Cerebellar nuclear complex (tissue), 1 donor: ENCODE results near the gene DGKA.
A peak's percentile ranks its signal among the peaks of the same experiment; 100 is the strongest.

Source experiments
- DNase-seq, 2 experiments: peaks; one replicate each; lab custom pipeline; 2025; lab: John Stamatoyannopoulos, UW

DGKA gene

GRCh38 chr12:55931780-55932550 is 1.0 kb downstream of the DGKA start:
- DNase-seq = no peak

DNA sequence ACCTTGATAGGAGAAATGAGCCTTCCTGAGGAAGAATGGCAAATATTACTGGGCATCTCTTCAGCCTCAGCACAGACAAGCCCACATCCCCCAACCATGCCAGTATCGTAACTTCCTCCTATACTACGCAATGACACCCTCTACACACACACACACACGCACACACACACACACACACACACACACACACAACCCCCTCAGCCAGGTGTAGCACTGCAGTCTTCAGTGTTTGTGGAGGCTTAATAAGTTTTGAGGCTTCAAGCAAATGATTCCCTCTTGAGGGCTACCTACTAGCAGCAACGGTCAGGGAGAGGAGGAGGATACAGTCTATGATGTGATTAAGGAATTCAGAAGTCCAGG is 1.6 kb downstream of the DGKA start:
- no peak for DNase-seq

DNA sequence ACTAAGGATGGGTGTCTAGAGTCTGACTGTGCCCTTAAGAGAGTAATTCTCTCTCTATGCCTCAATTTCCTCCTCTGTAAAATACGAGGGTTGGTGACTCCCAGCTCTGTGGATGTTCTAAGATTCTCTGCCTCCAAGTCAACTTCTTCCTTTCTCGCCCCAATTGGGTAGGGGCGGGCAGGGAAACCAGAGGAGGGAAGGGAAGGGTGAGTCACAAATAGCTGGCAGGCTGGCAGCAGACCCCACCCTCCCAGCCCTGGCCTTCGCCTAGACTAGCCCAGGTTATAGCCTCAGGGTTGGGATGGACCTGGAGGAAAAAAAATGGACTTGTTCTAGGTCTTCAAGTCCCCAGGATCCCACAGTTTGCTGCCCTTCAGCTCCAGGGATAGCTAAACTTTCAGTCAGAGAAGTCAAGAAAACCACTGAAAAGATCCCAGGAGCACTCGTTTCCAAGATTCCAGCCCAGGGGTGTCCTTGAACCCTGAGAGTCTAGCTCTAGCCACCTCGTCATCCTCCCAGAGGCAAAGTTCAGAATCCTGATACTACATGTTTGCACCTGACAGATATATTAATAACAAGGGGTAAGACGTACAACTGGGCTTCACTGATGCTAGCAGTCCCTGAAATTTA is 2.3 kb downstream of the DGKA start:
- no peak for DNase-seq

GRCh38 chr12:55933799-55934742 is 3.1 kb downstream of the DGKA start:
- DNase-seq = no peak

DNA sequence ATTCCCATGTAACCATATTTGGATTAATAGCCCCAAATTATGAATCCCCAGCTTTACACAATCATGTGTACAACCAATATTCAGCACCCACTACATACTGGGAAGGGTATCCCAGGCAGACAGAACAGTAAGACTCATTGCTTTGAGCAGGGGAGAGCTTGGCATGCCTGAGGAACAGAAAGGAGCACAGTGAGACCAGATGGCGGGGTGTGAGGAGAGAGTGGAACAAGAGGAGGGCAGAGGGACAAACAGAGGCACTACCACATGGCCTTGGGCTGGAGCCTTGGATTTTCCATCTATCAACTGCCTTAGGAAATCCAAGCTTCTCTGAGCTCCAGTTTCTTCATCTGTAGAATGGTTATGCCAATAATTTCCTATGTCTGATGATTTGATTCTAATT is 3.8 kb downstream of the DGKA start:
- DNase-seq = no peak

GRCh38 chr12:55935738-55936151 is 4.8 kb downstream of the DGKA start:
- no peak for DNase-seq

DNA sequence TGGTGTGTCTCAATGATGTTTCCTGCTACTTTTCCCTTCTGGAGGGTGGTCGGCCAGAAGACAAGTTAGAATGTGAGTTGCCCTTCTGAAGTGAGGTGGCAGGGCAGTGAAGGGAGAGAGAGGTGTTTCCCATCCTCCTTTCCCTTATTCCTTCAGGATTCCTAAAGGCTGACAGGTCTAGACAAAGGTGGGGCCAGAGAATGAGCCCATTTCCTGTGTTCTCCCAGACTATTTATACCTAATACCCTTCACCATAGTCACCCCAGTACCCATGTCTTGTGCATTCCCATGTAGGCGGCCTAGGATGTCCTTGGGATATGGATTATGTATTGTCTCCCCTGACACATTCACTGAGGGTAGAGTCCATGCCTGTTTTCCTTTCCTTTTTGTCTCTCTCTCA is 7.0 kb downstream of the DGKA start:
- no peak for DNase-seq

DNA sequence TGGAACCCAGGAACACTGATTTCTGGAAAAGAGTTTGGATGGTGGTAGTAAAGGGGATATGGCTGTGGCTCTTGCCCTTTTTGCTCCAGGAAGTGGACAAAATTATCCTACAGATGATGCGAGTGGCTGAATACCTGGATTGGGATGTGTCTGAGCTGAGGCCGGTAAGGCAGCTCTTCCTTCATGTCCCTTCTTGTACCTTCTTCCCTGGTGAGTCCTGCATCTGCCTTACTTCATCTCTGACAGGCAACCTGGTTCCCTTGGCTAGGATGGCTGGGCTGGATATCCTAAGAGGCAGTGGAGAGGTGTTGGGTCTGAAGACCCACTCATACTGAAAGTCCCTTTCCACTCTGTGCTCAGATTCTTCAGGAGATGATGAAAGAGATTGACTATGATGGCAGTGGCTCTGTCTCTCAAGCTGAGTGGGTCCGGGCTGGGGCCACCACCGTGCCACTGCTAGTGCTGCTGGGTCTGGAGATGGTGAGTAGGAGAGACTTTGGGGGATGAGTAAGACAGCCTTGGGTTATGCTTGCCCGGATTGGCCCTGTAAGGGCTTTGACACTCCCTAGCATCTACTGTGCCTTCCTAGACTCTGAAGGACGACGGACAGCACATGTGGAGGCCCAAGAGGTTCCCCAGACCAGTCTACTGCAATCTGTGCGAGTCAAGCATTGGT is 8.0 kb downstream of the DGKA start:
- no peak for DNase-seq

- peak in 1 of 2 experiments; percentile 65 for DNase-seq
These were observed 9.2 kb downstream of the DGKA start for GRCh38 chr12:55940065-55940732.

GRCh38 chr12:55942055-55942454 is 11.1 kb downstream of the DGKA start:
- no peak for DNase-seq

DNA sequence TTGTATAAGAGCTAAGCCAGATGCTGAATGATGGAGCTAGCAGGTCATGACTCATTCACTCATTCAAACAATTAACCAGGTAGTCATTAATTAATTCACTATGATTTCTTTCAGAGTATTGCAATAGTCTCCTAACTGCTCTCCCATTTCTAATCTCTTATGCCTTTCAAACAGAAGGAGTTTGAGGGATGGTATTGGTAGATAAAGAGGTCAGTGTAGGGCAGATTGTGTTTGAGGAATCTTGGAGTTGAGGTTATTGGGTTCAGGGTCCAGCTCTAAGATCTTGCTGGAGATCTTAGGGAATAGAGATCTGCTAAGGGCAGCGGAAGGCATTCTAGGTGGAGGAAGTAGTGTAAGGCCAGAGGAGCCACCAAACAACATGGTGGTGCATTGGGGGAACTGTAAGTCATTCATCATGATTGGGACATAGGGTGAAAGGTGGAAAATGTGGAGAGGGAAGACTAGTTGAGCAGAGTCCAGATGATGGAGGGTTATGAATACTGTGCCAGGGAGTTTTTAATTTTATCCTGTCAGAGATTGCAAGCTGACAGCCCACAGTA is 11.7 kb downstream of the DGKA start:
- no peak for DNase-seq

- DNase-seq = no peak
These were observed 15.6 kb downstream of the DGKA start for GRCh38 chr12:55946553-55946952.

DNA sequence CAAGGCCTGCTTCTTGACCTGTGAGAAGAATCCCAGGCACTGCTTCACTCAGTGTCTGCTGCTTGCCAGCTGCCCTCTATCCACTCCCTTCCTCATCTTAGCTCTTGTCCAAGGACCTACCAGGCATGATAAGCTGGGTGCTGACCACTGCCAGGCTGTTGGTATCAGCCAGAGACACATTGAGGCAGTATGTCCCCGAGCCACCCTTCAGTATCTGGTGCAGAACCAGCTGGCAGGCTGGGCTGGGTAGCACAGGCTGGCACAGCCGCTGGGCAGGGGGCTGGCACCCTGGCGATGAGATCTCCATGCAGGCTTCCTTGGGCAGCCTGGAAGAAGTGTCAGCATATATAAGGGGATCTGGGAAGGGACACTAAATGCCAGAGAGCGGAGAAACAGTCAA is 24.4 kb downstream of the DGKA start:
- DNase-seq = no peak

DNA sequence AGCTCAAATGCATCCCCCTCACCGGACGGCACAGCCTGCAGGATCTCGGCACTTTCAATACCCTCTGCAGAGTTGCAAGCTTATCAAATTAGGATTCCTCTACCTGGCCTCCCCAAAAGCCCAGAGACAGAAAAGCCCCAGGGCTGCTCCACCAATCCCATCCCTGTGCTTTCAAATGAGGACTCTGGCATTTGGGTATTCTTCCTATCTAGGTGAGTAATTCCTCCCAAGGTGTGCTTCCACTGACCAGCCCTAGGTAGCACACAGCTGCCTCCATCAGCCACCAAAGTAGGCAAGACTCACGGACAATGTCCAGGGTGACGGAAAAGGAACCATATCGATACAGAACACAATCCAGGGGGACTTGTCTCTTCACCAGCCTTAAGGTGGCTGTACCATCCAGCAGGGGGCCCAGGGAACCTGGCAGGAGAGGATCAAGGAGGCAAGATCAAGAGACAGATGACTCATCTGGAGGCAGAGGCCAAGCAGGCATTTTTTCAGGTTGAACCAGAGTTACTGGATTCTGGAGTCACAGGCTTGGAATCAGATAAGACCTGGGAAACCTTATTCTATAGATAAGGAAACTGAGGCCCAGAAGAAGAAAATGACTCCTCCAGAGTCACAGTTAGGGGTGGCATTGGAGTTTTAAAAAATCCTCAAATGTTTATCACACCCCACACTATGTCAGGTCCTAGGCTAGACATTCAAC is 25.0 kb downstream of the DGKA start:
- DNase-seq = no peak

DNA sequence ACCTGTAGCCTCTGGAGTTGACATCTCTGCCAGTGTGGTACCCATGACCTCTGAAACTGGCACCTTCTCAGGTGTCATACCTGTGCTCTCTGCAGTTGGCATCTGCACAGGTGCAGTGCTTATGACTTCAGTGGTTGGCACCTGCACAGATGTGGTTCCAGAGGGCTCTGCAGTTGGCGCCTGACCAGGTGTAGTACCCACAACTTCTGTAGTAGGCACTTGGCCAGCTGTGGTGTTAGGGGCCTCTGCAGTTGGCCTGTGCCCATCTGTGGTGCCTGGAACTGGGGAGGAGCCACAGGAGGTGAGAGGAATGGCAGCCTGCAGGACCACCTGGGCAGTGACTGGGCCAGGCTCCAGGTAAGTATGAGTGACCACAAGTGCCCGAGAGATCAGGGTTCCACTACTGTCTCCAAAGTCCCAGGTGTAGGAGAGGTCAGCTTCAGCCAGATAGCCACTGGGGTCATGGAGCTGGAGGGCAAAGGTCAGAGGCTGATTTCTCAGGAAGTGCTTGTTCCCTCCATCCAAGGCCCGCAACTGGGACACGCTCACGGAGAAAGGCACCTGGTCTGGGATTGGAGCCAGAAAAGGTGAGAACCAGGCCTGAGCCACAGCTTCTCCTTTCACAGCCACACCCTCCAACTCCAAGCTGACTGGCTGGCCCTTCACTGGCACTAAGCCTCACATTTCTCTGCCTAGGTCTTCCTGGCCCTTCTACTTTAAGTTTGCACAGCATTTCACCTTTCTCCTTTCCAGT is 26.3 kb downstream of the DGKA start:
- DNase-seq = no peak

DNA sequence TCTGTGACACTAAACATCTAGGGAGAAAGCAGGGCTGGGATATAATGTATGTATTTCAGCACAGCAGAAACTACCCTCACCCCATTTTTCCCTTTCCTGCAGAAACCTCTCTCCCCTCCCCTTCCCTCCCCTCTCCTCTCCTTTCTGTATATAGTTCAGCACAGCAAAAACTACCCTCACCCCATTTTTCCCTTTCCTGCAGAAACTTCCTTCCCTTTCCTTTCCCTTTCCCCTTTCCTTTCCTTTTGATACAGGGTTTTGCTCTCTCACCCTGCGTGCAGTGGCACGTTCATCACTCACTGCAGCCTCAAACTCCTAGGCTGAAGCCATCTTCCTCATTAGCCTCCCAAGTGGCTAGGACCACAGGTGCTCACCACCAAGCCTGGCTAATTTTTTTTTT is 32.8 kb downstream of the DGKA start:
- no peak for DNase-seq

DNA sequence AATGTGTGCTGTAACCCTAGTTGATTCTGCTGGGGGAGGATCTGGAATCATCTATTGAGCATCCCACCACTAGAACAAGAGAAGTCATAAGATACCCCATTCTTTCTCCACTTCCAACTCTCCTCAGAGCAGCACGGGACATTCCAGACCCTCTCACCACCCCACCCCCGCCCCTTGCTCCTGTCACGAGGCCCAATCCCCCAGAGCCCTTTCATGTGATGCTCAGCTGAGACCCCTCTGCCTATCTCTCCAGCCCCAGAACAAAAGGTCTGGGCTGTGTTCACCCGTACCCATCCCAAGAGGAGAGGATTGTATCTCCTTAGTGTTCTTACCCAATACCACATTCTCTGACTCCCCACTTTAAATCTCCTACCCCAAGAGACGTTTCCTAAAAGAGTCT is 34.3 kb downstream of the DGKA start:
- no peak for DNase-seq

- DNase-seq = no peak
These were observed 35.0 kb downstream of the DGKA start, which contains the start of gene PMEL for GRCh38 chr12:55965941-55966407. PMEL (minus strand) TSS chr12:55966042; CDS start chr12:55966011, 31 bp downstream.
